IMR-90 (cell line): ENCODE results near the gene SEPTIN10.

Experiments
- FOS ChIP-seq: fragments of 150-350 bp; IDR thresholded peaks from 2 replicates; pipeline ENCODE4 v1.6.1; 2016; ENCODE audit warnings: low read depth, low read length
- POLR2A ChIP-seq: IDR thresholded peaks from 2 replicates; pipeline ENCODE4 v1.6.1; 2012; ENCODE audit warnings: mild to moderate bottlenecking, low read depth, low read length
- TF ChIP-seq, protein P1 (sequence below): conservative IDR thresholded peaks from 2 replicates; pipeline ENCODE4 v1.5.1; 2012; ENCODE audit warnings: mild to moderate bottlenecking, low read depth, low read length, improper control_type of control experiment

GRCh38 chr2:109635426-109636304, 21.9 kb upstream of the SEPTIN10 start:
- TF ChIP-seq, protein P1, sequence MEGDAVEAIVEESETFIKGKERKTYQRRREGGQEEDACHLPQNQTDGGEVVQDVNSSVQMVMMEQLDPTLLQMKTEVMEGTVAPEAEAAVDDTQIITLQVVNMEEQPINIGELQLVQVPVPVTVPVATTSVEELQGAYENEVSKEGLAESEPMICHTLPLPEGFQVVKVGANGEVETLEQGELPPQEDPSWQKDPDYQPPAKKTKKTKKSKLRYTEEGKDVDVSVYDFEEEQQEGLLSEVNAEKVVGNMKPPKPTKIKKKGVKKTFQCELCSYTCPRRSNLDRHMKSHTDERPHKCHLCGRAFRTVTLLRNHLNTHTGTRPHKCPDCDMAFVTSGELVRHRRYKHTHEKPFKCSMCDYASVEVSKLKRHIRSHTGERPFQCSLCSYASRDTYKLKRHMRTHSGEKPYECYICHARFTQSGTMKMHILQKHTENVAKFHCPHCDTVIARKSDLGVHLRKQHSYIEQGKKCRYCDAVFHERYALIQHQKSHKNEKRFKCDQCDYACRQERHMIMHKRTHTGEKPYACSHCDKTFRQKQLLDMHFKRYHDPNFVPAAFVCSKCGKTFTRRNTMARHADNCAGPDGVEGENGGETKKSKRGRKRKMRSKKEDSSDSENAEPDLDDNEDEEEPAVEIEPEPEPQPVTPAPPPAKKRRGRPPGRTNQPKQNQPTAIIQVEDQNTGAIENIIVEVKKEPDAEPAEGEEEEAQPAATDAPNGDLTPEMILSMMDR = no peak
- no peak for TF ChIP-seq POLR2A
- no peak for TF ChIP-seq FOS
